Upper lobe of left lung (tissue), 4 donors: Measurements from ENCODE around the gene UCHL3.

Experiments
- CTCF ChIP-seq, 6 experiments: fragments of 450-650 bp in 4 of 6; fragments of 200-600 bp in 2 of 6; sonication (generic) in 2 of 6; IDR thresholded peaks; one replicate each; pipeline ENCODE4 v1.5.1; 2016 to 2019; ENCODE audit warnings: antibody characterized with exemption in 6 of 6
- EP300 ChIP-seq, 4 donors: sonication (generic); formaldehyde crosslinking; IDR thresholded peaks; one replicate each; pipeline ENCODE4 v1.5.1; 2017; ENCODE audit warnings: antibody characterized with exemption in 4 of 4, control low read depth in 2 of 4
- POLR2A ChIP-seq, 4 donors: fragments of 450-650 bp; IDR thresholded peaks; one replicate each; pipeline ENCODE4 v1.5.1; 2016 to 2017; ENCODE audit warnings: antibody characterized with exemption in 4 of 4, mild to moderate bottlenecking in 2 of 4
- POLR2AphosphoS5 ChIP-seq, 2 donors: sonication (generic); formaldehyde crosslinking; IDR thresholded peaks; one replicate each; pipeline ENCODE4 v1.5.1; 2017; ENCODE audit warnings: antibody characterized with exemption in 2 of 2

- TF ChIP-seq POLR2A (IDR thresholded peaks at IDR 0.05) (no peak), POLR2AphosphoS5 (IDR thresholded peaks at IDR 0.05) (no peak), CTCF (IDR thresholded peaks at IDR 0.05) (no peak), EP300 (IDR thresholded peaks at IDR 0.05) (no peak)
Observed at GRCh38 chr13:75566658-75567057, 17.1 kb downstream of the UCHL3 start.
